GM12872 (cell line): ENCODE data around the gene PPP2R3C.

ENCODE experiments used
- TF ChIP-seq, protein P1 (sequence below): IDR thresholded peaks from 3 replicates; pipeline ENCODE4 v1.5.1; 2011; ENCODE audit warnings: low read depth, mild to moderate bottlenecking, low read length, moderate library complexity; ENCODE audit not compliant: insufficient read depth

Gene PPP2R3C

DNA sequence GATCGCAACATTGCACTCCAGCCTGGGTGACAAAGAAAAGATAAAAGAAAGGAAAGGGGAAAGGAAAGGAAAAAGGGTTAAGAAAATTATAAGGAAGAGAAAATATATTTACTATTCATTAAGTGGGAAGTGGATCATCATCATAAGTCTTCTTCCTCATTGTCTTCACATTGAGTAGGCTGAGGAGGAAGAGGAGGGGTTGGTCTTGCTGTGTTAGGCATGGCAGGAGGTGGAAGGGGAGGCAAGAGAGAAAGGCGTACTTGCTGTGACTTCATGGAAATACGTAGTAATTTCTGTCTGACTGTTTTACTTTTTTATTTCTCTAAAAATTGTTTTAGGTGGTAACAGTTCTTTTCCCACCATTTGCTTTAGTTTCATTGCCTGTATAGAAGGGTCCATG is 49.6 kb downstream of the PPP2R3C start:
- TF ChIP-seq, protein P1, sequence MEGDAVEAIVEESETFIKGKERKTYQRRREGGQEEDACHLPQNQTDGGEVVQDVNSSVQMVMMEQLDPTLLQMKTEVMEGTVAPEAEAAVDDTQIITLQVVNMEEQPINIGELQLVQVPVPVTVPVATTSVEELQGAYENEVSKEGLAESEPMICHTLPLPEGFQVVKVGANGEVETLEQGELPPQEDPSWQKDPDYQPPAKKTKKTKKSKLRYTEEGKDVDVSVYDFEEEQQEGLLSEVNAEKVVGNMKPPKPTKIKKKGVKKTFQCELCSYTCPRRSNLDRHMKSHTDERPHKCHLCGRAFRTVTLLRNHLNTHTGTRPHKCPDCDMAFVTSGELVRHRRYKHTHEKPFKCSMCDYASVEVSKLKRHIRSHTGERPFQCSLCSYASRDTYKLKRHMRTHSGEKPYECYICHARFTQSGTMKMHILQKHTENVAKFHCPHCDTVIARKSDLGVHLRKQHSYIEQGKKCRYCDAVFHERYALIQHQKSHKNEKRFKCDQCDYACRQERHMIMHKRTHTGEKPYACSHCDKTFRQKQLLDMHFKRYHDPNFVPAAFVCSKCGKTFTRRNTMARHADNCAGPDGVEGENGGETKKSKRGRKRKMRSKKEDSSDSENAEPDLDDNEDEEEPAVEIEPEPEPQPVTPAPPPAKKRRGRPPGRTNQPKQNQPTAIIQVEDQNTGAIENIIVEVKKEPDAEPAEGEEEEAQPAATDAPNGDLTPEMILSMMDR, result no peak

DNA sequence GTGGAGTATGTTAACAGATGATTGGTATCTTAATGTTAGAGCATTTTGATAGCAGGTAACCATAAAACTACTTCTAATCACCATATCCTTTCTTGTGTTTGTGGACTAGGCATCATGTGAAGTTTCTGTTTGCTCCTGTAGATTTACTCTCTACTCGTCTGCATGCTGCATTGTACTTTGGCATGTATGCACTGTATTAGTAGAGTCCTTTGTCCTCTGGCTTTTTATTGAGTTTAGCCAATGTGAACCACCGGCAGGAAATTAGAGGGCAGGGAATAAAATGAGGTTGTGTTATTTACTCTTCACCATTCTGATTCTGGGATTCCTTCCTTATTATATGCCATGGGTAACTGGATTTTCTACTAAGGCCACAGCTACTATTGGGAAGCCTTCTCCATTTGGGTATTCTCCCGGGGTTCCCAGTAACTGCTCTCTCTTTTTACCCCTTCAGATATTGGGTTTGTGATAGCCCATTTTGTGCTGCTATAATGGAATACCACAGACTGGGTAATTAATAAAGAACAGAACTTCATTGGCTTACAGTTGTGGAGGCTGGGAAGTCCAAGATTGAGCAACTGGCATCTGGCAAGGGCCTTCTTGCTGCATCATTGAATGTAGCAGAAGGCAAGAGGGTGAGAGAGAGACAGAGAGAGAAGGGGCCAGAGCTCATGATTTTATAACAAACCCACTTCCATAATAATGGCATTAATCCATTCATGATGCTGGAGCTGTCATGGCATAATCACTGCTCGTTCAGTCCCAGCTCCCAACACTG is 53.4 kb downstream of the PPP2R3C start:
- TF ChIP-seq, protein P1, result no peak

DNA sequence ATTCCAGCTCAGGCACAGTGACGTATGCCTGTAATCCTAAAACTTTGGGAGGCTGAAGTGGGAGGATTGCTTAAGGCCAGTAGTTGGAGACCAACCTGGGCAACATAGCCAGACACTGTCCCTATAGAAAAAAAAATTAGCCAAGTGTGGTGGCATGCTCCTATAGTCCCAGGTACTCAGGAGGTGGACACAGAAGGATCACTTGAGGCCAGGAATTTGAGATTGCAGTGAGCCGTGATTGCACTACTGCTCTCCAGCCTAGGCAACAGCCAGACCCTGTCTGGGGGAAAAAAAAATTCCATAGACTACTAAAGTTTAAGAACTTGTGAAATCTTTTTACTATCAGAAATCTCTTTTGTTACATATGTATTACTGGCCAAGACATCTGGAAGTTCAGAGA is 69.2 kb downstream of the PPP2R3C start:
- TF ChIP-seq, protein P1, result no peak

DNA sequence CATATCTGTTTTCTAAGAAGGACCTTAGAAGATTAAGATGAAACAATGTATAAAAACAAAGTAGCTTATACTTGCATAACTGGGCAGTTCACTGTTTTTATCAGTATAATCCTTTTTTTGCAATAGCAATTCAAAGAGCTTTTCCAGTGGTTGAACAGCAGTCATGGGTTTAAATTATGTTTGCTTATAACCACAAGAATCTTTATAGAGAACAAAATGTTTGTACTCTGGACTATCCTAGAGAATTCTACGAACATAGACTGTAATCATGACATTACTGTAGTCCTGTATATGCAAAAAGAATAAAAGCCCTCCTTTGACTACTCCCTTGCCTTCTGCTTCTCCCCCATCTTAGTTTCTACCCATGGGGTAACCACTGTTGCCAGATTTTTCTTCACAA is 70.0 kb downstream of the PPP2R3C start:
- TF ChIP-seq, protein P1, result no peak

DNA sequence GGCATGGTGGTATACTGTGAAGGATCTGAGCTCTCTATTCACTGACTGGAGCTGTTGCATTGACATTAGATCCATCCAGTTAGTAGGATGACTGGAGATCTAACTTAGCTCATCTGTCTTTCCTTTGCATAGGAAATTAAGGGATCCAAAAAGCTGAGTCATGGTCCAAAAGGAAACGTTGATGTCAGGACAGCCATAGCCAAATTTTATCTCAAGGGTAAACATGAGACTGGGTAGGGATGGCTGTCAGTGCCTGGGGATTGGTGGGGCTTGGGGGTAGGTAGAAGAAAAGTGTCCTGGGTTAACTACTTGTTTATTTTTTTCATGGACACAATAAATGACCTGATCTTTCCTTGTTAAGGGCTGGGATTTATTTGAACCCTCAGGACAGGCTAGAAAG is 71.1 kb downstream of the PPP2R3C start:
- TF ChIP-seq, protein P1, result no peak

DNA sequence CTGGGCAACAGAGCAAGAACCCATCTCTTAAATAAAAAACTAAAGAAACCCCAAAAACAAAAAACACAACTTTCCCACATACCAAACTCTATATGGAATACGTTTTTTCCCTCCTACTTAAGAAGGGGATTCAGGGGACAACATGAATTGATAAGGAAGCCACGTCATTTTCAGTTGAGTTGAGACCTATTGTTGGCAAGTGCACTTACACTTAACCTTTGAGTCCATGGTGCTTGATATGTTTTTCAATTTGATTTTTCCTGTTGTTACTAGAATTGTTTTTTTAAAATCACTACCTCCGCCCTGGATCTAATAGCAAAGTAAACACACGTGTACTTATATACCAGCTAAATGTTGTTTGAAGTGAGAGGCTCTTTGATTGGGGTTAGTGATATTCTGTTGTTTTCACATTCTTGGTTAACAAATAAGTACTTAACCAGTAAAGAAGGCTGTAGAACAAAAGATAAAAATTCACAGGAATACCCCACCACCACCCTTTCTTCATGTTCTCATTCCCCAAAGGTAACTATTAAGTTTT is 73.7 kb downstream of the PPP2R3C start:
- TF ChIP-seq, protein P1, result no peak

DNA sequence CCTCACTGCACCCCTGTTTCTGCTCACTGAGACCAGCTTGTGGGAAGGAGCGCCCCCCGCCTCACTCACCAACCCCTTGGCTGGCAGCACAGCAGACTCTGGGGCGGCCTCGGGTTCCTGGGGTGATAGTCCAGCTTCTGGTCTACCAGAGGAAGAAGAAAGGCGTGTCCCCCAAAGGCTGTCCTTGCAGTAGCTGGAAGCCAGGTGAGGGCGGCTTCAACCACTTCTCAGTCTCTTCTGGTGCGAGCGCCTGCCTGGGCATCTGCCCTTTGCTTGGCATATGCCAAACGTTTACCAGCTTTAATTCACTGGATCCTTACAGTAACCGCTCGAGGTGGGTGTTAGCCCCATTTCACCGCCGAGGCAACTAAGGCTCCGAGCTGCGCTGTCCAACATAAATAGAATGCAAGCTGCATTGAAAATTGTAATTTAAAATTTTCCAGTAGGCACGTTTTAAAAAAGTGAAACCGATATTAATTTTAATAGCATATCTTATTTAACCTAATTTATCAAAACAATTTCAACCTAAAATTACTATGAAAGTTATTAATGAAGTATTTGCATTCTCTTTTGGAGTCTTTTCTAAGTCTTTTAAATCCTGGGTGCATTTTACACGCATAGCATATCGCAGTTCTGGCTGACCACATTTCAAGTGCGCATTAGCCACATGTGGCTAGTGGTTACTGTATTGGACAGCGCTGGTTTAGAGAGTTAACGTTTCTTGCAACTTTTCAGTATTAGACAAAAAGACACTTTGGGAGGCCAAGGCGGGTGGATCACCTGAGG is 74.8 kb downstream of the PPP2R3C start:
- TF ChIP-seq, protein P1, result no peak
